GM12878 (cell line): ENCODE results near the gene GDPD1.

Experiments
- LARP7 ChIP-seq: fragments of 450-650 bp; IDR thresholded peaks from 2 replicates; pipeline ENCODE4 v1.6.1; 2017; ENCODE audit warnings: mild to moderate bottlenecking
- NFYA ChIP-seq: IDR thresholded peaks from 2 replicates; pipeline ENCODE4 v1.6.1; 2011; ENCODE audit warnings: low read depth, mild to moderate bottlenecking, low read length, improper control_type of control experiment, borderline replicate concordance
- POLR2A ChIP-seq: IDR thresholded peaks from 2 replicates; pipeline ENCODE4 v1.6.1; 2011; ENCODE audit warnings: low read depth, mild to moderate bottlenecking, low read length
- RFX5 ChIP-seq: IDR thresholded peaks from 2 replicates; pipeline ENCODE4 v1.6.1; 2011; ENCODE audit warnings: low read depth, low read length, improper control_type of control experiment
- SREBF2 ChIP-seq: IDR thresholded peaks from 2 replicates; pipeline ENCODE4 v1.6.1; 2012; ENCODE audit warnings: mild to moderate bottlenecking, low read length
- TF ChIP-seq, protein P1 (sequence below): fragments of 450-650 bp; formaldehyde crosslinking; IDR thresholded peaks from 2 replicates; pipeline ENCODE4 v1.5.0; 2022; ENCODE audit warnings: mild to moderate bottlenecking, missing genetic modification characterization
- TF ChIP-seq, protein P2 (sequence below): fragments of 150-350 bp; IDR thresholded peaks from 2 replicates; pipeline ENCODE4 v1.6.1; 2016; ENCODE audit warnings: low read depth, low read length

DNA sequence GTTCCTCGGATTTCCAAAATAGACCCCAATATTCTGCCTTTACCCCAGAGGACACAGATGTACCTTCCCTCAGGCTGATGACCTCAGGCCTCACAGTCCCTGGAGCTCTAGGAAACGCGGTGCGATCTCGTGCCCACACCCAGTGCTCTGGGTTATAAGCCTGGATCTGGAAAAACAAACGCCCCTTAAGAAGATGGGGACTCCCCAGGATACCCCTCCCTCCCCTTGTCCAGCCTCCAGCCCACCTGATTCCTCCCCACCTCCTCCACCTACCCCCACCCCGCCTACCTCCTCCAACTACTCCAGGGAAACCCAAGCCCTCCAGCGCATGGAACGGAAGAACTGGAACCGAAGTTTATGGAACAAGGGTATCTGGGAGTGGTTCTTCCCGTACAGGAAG is 45.6 kb upstream of the GDPD1 start:
- TF ChIP-seq NFYA (no peak), SREBF2 (no peak), POLR2A (no peak), RFX5 (no peak), LARP7 (no peak)
- TF ChIP-seq, protein P1, sequence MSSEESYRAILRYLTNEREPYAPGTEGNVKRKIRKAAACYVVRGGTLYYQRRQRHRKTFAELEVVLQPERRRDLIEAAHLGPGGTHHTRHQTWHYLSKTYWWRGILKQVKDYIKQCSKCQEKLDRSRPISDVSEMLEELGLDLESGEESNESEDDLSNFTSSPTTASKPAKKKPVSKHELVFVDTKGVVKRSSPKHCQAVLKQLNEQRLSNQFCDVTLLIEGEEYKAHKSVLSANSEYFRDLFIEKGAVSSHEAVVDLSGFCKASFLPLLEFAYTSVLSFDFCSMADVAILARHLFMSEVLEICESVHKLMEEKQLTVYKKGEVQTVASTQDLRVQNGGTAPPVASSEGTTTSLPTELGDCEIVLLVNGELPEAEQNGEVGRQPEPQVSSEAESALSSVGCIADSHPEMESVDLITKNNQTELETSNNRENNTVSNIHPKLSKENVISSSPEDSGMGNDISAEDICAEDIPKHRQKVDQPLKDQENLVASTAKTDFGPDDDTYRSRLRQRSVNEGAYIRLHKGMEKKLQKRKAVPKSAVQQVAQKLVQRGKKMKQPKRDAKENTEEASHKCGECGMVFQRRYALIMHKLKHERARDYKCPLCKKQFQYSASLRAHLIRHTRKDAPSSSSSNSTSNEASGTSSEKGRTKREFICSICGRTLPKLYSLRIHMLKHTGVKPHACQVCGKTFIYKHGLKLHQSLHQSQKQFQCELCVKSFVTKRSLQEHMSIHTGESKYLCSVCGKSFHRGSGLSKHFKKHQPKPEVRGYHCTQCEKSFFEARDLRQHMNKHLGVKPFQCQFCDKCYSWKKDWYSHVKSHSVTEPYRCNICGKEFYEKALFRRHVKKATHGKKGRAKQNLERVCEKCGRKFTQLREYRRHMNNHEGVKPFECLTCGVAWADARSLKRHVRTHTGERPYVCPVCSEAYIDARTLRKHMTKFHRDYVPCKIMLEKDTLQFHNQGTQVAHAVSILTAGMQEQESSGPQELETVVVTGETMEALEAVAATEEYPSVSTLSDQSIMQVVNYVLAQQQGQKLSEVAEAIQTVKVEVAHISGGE (CRISPR knock-in tag): no peak
- TF ChIP-seq, protein P2, sequence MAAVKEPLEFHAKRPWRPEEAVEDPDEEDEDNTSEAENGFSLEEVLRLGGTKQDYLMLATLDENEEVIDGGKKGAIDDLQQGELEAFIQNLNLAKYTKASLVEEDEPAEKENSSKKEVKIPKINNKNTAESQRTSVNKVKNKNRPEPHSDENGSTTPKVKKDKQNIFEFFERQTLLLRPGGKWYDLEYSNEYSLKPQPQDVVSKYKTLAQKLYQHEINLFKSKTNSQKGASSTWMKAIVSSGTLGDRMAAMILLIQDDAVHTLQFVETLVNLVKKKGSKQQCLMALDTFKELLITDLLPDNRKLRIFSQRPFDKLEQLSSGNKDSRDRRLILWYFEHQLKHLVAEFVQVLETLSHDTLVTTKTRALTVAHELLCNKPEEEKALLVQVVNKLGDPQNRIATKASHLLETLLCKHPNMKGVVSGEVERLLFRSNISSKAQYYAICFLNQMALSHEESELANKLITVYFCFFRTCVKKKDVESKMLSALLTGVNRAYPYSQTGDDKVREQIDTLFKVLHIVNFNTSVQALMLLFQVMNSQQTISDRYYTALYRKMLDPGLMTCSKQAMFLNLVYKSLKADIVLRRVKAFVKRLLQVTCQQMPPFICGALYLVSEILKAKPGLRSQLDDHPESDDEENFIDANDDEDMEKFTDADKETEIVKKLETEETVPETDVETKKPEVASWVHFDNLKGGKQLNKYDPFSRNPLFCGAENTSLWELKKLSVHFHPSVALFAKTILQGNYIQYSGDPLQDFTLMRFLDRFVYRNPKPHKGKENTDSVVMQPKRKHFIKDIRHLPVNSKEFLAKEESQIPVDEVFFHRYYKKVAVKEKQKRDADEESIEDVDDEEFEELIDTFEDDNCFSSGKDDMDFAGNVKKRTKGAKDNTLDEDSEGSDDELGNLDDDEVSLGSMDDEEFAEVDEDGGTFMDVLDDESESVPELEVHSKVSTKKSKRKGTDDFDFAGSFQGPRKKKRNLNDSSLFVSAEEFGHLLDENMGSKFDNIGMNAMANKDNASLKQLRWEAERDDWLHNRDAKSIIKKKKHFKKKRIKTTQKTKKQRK: no peak
